ENCODE measurements around the gene SPC24.
"Not testable (repeated sequence)": the region's sequence is repeated elsewhere in the genome, so short reads cannot be mapped to it uniquely, and the experiment has no call there.

The SPC24 gene

DNA sequence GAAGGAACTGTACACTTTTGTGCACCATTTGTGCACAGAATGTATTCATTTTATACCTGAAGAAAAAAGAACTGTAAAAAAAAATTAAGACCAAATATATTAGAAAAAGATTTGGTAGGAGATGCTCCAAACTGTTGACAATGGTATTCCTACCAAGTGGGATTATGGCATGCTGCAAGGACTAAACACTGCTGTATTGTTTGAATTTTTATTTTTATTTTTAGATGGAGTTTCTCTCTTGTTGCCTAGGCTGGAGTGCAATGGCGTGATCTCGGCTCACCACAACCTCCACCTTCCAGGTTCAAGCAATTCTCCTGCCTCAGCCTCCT, 4.8 kb upstream of the SPC24 start:
- not testable (repeated sequence) for DNase-seq

DNA sequence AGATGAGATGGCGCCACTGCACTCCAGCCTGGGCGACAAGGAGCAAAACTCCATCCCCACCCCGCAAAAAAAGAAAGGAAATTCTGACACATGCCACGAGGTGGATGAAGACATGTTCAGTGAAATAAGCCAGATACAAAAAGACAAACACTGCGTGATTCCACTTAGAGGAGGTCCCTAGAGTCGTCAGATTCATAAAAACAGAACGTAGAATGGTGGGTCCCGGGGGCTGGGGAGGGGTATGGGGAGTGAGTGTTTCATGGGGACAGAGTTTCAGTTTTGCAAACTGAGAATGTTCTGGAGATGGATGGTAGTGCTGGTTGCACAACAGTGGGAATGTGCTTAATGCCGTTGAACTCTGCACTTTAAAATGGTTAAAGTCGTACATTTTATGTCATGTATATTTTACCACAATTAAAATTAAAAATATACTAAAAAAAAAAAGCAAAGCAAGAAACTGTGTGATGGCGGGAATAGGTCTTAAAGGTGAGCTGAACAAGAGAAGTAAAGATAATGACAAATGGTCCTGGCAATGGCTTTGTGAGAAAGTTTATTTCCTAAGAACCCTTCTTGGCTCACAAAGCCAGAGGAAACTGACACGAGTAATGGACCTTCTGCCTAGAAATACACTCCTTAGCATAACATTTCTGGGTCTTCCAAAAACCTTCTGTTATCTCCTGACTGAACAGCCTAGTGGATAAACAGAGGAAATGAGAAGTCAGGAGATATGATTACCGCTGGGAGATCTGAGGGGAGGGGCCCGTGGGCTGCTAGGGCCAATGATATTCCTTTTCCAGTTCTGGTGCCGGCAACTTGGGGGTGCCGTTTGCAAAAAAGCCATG, 4.2 kb upstream of the SPC24 start:
- no peak for DNase-seq

- DNase-seq, result no peak
These were observed 917 bp downstream of the SPC24 start for GRCh38 chr19:11154683-11155047.

- no peak for DNase-seq
These were observed 3.1 kb downstream of the SPC24 start for GRCh38 chr19:11152318-11153062.

DNA sequence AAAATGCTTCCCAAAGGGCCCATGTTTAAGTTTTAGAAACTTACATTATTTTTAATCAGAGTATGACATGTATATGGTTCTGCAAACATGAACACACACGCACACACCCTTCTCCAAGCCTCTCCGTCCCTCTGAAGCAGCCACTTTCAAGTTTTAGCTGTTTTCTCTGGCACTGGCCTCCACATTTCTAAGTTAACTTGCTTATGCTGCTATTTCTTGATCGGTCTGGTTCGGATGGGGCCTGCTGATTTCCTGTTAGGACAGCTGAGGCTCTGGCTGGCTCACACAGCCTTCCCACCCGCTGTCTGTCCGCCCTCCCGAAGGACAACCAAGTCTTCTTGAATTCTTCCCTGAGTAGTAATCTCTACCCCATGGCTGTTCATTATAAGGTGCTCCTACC, 4.4 kb downstream of the SPC24 start:
- no peak for DNase-seq

DNA sequence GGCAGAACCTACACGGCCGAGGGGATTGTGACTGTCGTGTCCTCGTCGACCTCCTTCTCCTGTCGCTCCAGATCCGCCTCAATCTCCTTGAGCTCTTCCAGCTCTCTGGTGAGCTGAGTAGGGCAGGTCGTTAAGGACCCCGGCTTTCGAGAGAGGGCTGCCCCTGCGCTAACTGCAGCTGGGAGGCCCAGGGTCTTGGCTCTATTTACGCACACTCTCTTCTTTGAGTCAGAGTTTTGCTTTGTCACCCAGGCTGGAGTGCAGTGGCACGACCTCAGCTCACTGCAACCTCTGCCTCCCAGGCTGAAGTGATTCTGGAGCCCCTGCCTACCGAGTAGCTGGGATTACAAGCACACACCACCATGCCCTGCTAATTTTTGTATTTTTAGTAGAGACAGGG, 7.6 kb downstream of the SPC24 start:
- DNase-seq, result no peak

- DNase-seq, result no peak
These were observed 10.1 kb downstream of the SPC24 start for GRCh38 chr19:11145536-11145924.

- DNase-seq, result no peak
These were observed 12.9 kb downstream of the SPC24 start for GRCh38 chr19:11142528-11143171.

DNA sequence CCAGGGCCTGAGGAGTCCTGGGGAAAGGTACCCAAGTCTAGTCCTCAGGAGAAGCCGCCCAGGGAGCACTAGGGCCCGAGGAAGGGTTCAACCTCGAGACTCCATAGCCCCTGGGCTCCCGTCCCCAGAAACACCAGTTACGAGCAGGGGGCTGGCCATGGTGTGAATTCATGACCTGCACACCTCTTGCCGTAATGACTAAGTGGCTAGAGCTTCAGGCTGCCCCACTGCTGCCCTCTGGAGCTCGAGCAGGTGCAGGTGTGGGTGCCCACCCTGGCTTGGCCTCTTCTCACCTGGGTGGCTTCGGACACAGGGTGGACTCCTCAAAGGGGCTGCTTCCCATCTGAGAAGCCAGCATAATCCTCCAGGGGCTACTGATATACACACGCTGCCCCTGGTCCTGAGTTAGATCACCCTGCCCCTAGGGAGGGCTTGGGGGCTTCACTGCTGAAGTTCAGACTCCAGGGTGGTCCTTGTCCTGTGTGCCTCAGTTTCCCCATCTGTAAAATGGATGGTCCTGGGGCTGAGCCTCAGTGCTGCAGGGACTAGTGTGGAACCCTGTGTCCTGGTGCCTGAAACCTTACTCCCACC, 13.6 kb downstream of the SPC24 start:
- no peak for DNase-seq

GRCh38 chr19:11140896-11141295, 14.7 kb downstream of the SPC24 start:
- no peak for DNase-seq

- DNase-seq, result not testable (repeated sequence)
These were observed 15.5 kb downstream of the SPC24 start for GRCh38 chr19:11140023-11140538.

- DNase-seq, result no peak
These were observed 16.8 kb downstream of the SPC24 start for GRCh38 chr19:11138601-11139300.

- peak; percentile 57 for DNase-seq
These were observed 17.8 kb downstream of the SPC24 start for GRCh38 chr19:11137542-11138384.

- no peak for DNase-seq
These were observed 19.0 kb downstream of the SPC24 start for GRCh38 chr19:11136400-11137101.

DNA sequence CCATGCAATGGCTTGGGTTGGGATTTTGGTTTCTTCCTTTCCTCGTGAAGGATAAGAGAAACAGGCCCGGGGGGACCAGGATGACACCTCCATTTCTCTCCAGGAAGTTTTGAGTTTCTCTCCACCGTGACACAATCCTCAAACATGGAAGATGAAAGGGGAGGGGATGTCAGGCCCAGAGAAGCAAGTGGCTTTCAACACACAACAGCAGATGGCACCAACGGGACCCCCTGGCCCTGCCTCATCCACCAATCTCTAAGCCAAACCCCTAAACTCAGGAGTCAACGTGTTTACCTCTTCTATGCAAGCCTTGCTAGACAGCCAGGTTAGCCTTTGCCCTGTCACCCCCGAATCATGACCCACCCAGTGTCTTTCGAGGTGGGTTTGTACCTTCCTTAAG, 24.1 kb downstream of the SPC24 start:
- no peak for DNase-seq

GRCh38 chr19:11130824-11131455, 24.6 kb downstream of the SPC24 start:
- peak; percentile 66 for DNase-seq

- DNase-seq, result no peak
These were observed 27.7 kb downstream of the SPC24 start for GRCh38 chr19:11127905-11128304.

DNA sequence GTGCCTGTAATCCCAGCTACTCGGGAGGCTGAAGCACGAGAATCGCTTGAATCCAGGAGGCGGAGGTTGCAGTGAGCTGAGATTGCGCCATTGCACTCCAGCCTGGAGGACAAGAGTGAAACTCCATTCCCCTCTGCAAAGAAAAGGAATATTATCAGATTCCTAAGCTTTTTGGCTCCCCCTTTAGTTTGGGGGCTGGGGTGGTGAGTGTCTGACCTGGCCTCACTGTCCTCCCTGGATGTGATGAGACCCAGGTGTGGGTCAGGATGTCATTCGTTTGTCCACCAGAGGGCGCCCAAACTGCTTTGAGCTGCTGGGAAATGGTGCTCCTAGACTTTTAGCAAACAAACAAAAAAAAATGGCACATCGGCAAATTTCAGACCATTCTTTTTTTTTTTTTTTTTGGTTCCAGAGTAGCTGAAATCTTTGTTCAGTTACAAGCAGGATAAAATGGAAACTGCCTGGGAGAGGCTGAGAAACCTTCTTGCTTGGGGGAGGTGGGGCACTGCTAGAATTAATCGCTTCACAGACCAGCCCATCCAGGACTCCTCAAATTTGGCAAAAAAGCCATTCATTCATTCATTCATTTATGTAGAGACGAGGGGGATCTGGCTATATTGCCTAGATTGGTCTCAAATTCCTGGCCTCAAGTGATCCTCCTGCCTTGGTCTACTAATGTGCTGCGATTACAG, 29.4 kb downstream of the SPC24 start:
- peak; percentile 70 for DNase-seq

- not testable (repeated sequence) for DNase-seq
These were observed 31.4 kb downstream of the SPC24 start for GRCh38 chr19:11124157-11124556.

GRCh38 chr19:11123114-11123513, 32.5 kb downstream of the SPC24 start:
- DNase-seq, result no peak
